SK-N-SH (cell line): ENCODE data around the gene TMEM54. TPM values are rescaled to one million over a fixed set of nuclear protein-coding genes. Genes with fewer than 3 reads are reported as not detected.

ENCODE experiments used
- CTCF ChIA-PET: fragments of 300-600, 350-600 bp; formaldehyde crosslinking; extraction: SDS; loops from one replicate; lab custom pipeline; 2021; lab: Yijun Ruan, JAX
- POLR2A ChIA-PET: fragments of 350-600 bp; sonication (Branson Sonifier 250); formaldehyde crosslinking; extraction: SDS; loops from one replicate; lab custom pipeline; 2020; ENCODE audit warnings: antibody characterized with exemption, inconsistent platforms; lab: Yijun Ruan, JAX
- DNase-seq: peaks from one replicate; pipeline ENCODE4 v3.0.0; 2012
- H2AFZ ChIP-seq: fragments of 200-600 bp; sonication (generic); 2 replicates; pipeline ENCODE4 v1.8.1; 2016; ENCODE audit warnings: antibody characterized with exemption, mild to moderate bottlenecking, low read depth
- H3F3A ChIP-seq: fragments of 200-600 bp; sonication (generic); replicated peaks from 2 replicates; pipeline ENCODE3; 2016; ENCODE audit warnings: antibody characterized with exemption, mild to moderate bottlenecking; ENCODE audit not compliant: insufficient read depth
- H3K27ac ChIP-seq, 2 experiments: fragments of 200-500 bp in 1 of 2; fragments of 200-600 bp in 1 of 2; sonication (Bioruptor generic) in 1 of 2; sonication (generic), shearing (Covaris generic) in 1 of 2; 2 replicates each; pipeline versions ENCODE4 v1.5.1 to v1.6.1; 2014 to 2016; ENCODE audit warnings: low read depth in 2 of 2, inconsistent platforms in 1 of 2, low read length in 1 of 2, mild to moderate bottlenecking in 1 of 2, mixed read lengths in 1 of 2
- H3K27me3 ChIP-seq: fragments of 200-600 bp; sonication (generic), shearing (Covaris generic); 2 replicates; pipeline ENCODE4 v1.6.1; 2016; ENCODE audit warnings: mixed run types; ENCODE audit not compliant: insufficient read depth
- H3K36me3 ChIP-seq, 2 experiments: fragments of 200-500 bp in 1 of 2; fragments of 200-600 bp in 1 of 2; sonication (Bioruptor generic) in 1 of 2; sonication (generic) in 1 of 2; replicated peaks in 1 of 2; 2 replicates each; pipeline versions ENCODE3 to v1.5.1; 2014 to 2016; ENCODE audit warnings: low read length in 1 of 2, mild to moderate bottlenecking in 1 of 2; ENCODE audit not compliant: insufficient read depth in 2 of 2, control insufficient read depth in 1 of 2
- H3K4me1 ChIP-seq, 2 experiments: fragments of 200-500 bp in 1 of 2; fragments of 200-600 bp in 1 of 2; sonication (Bioruptor generic) in 1 of 2; sonication (generic), shearing (Covaris generic) in 1 of 2; 2 replicates each; pipeline versions ENCODE4 v1.5.1 to v1.6.1; 2014 to 2016; ENCODE audit warnings: low read depth in 1 of 2, low read length in 1 of 2, mixed run types in 1 of 2; ENCODE audit not compliant: insufficient read depth in 2 of 2, control insufficient read depth in 1 of 2
- H3K4me2 ChIP-seq: fragments of 200-600 bp; sonication (generic), shearing (Covaris generic); 2 replicates; pipeline ENCODE4 v1.6.1; 2017; ENCODE audit warnings: mixed run types
- H3K4me3 ChIP-seq, 2 experiments: fragments of 200-500 bp in 1 of 2; fragments of 200-600 bp in 1 of 2; sonication (Bioruptor generic) in 1 of 2; sonication (generic), shearing (Covaris generic) in 1 of 2; 2 replicates each; pipeline versions ENCODE4 v1.5.1 to v1.8.1; 2014 to 2016; ENCODE audit warnings: low read depth in 2 of 2, inconsistent platforms in 1 of 2, low read length in 1 of 2, mild to moderate bottlenecking in 1 of 2, mixed read lengths in 1 of 2, moderate library complexity in 1 of 2
- H3K79me2 ChIP-seq: fragments of 200-600 bp; sonication (generic); 2 replicates; pipeline ENCODE4 v1.8.1; 2017; ENCODE audit warnings: mild to moderate bottlenecking; ENCODE audit not compliant: insufficient read depth
- H3K9ac ChIP-seq: fragments of 200-600 bp; sonication (generic); 2 replicates; pipeline ENCODE4 v1.6.1; 2017; ENCODE audit warnings: mixed run types
- H3K9me2 ChIP-seq: fragments of 200-600 bp; sonication (generic); 2 replicates; pipeline ENCODE4 v1.6.1; 2017; ENCODE audit warnings: mixed run types
- H3K9me3 ChIP-seq: fragments of 200-600 bp; sonication (generic); 2 replicates; pipeline ENCODE4 v1.6.1; 2017; ENCODE audit warnings: mixed run types, mild to moderate bottlenecking, moderate library complexity
- H4K20me1 ChIP-seq: fragments of 200-600 bp; sonication (generic); 2 replicates; pipeline ENCODE4 v1.6.1; 2017; ENCODE audit warnings: mild to moderate bottlenecking, mixed run types; ENCODE audit not compliant: insufficient read depth
- EP300 ChIP-seq, 2 experiments: IDR thresholded peaks; 2 replicates each; pipeline versions ENCODE4 v1.4.0 to v1.6.1; 2012; ENCODE audit warnings: borderline replicate concordance in 1 of 2, low read depth in 1 of 2, low read length in 1 of 2
- EZH2phosphoT487 ChIP-seq: fragments of 200-600 bp; sonication (generic); IDR thresholded peaks from 2 replicates; pipeline ENCODE4 v1.6.1; 2017; ENCODE audit warnings: low read depth, mixed run types, mild to moderate bottlenecking, antibody characterized with exemption, moderate library complexity, borderline replicate concordance
- FOSL2 ChIP-seq: IDR thresholded peaks from 2 replicates; pipeline ENCODE4 v1.4.0; 2012; ENCODE audit warnings: low read depth, mild to moderate bottlenecking, moderate library complexity, borderline replicate concordance
- FOXM1 ChIP-seq: IDR thresholded peaks from 2 replicates; pipeline ENCODE4 v1.4.0; 2012; ENCODE audit warnings: low read depth, mild to moderate bottlenecking
- GABPA ChIP-seq: IDR thresholded peaks from 2 replicates; pipeline ENCODE4 v1.4.0; 2012; ENCODE audit warnings: low read depth, mild to moderate bottlenecking
- GATA2 ChIP-seq: sonication (generic); formaldehyde crosslinking; IDR thresholded peaks from 2 replicates; pipeline ENCODE4 v1.5.0; 2020; ENCODE audit warnings: mild to moderate bottlenecking, missing genetic modification reagents
- JUND ChIP-seq: IDR thresholded peaks from 2 replicates; pipeline ENCODE4 v1.4.0; 2012
- NRF1 ChIP-seq: IDR thresholded peaks from 2 replicates; pipeline ENCODE4 v1.6.1; 2012; ENCODE audit warnings: low read depth, mild to moderate bottlenecking, low read length
- REST ChIP-seq: IDR thresholded peaks from 2 replicates; pipeline ENCODE4 v1.6.1; 2012; ENCODE audit warnings: mild to moderate bottlenecking, low read depth, low read length, moderate library complexity
- SIN3A ChIP-seq: IDR thresholded peaks from 2 replicates; pipeline ENCODE4 v1.6.1; 2012; ENCODE audit warnings: low read depth, mild to moderate bottlenecking, low read length, moderate library complexity, borderline replicate concordance
- SMC3 ChIP-seq: IDR thresholded peaks from 2 replicates; pipeline ENCODE4 v1.6.1; 2012; ENCODE audit warnings: low read depth, low read length, improper control_type of control experiment
- TCF12 ChIP-seq: IDR thresholded peaks from 2 replicates; pipeline ENCODE4 v1.4.0; 2012
- TEAD4 ChIP-seq: IDR thresholded peaks from 2 replicates; pipeline ENCODE4 v1.4.0; 2012; ENCODE audit warnings: mild to moderate bottlenecking, borderline replicate concordance; ENCODE audit not compliant: insufficient read depth
- USF1 ChIP-seq: IDR thresholded peaks from 2 replicates; pipeline ENCODE4 v1.4.0; 2012; ENCODE audit warnings: low read depth, borderline replicate concordance
- USF2 ChIP-seq: fragments of 150-350 bp; IDR thresholded peaks from 2 replicates; pipeline ENCODE4 v1.6.1; 2017; ENCODE audit warnings: antibody characterized with exemption, low read length, low read depth, borderline replicate concordance
- ZBTB33 ChIP-seq: IDR thresholded peaks from 2 replicates; pipeline ENCODE4 v1.4.0; 2012; ENCODE audit warnings: low read depth, borderline replicate concordance
- WGBS: methylation state at CpG from one replicate; pipeline ENCODE4 v1.1.6; 2017; ENCODE audit warnings: low lambda C conversion rate; 5-methylcytosine and 5-hydroxymethylcytosine counted together
- polyA plus RNA-seq, 3 experiments: library from polyadenylated mRNA; depleted of rRNA; stranded (reverse); fragments of >200 nt; gene quantifications; 2 replicates each; pipeline ENCODE4 v1.2.3, GENCODE V29; 2012

The TMEM54 gene
- polyA plus RNA-seq, 1 of the 3 experiments (the other 2 are of a cell fraction): 66.6 TPM

- TF ChIP-seq TCF12 (peak; percentile 89), NRF1 (no peak)
These were observed 32.6 kb upstream of the TMEM54 start (continued) for GRCh38 chr1:32933742-32934322.

- H4K20me1 ChIP-seq: peaks cover 6% of the 10 kb centered on the region; the same call in 1 of the 2 replicates
- H3F3A ChIP-seq: peaks cover 23% of the 10 kb centered on the region
- peaks cover 8% of the 10 kb centered on the region in 2 experiments for H3K36me3 ChIP-seq
- no peaks in the 10 kb centered on the region for H3K9me3 ChIP-seq
- no peak overlapping the region for H3K27ac ChIP-seq
- no peak overlapping the region for H3K9ac ChIP-seq
- no peak overlapping the region for H3K4me2 ChIP-seq
- WGBS: 74% methylated on average over 1 of the region's 1 CpG
- no peak overlapping the region for H2AFZ ChIP-seq
- no peaks in the 10 kb centered on the region for H3K27me3 ChIP-seq
- ChIA-PET POLR2A (no interaction called here), CTCF (interaction anchor here (1.0 to 8.9 kb wide), 11 partner anchors 12 to 163 kb away, joined by 3 to 120 read pairs (median 6); partner anchors contain the start of gene AZIN2)
- TF ChIP-seq FOSL2 (no peak), TEAD4 (no peak)
- no peak overlapping the region for H3K4me3 ChIP-seq
- H3K79me2 ChIP-seq: no peaks in the 10 kb centered on the region
- peaks cover 5 to 13% of the 10 kb centered on the region in 2 experiments for H3K4me1 ChIP-seq
- no peak for DNase-seq
- H3K9me2 ChIP-seq: no peaks in the 10 kb centered on the region
These were observed 30.6 kb upstream of the TMEM54 start for GRCh38 chr1:32931760-32932159.

- CTCF ChIA-PET: interaction anchor here (0.9 to 8.9 kb wide), 3 partner anchors 25 to 79 kb away, joined by 3 to 95 read pairs (median 5); no protein-coding TSS in a partner anchor
- no peaks in the 10 kb centered on the region for H3K27me3 ChIP-seq
- WGBS: 68% methylated on average over 2 of the region's 2 CpGs
- no peaks in the 10 kb centered on the region for H3K9me3 ChIP-seq
- H3K27ac ChIP-seq: no peak overlapping the region
- H3K4me2 ChIP-seq: no peak overlapping the region
- no peak overlapping the region for H3K4me3 ChIP-seq
- DNase-seq: no peak
- no peak overlapping the region for H3K9ac ChIP-seq
- peaks cover 17% of the 10 kb centered on the region for H3F3A ChIP-seq
- POLR2A ChIA-PET: no interaction called here
- no peak overlapping the region for H2AFZ ChIP-seq
- peaks cover 6% of the 10 kb centered on the region; the same call in 1 of the 2 replicates for H4K20me1 ChIP-seq
- no peaks in the 10 kb centered on the region for H3K79me2 ChIP-seq
- H3K4me1 ChIP-seq: peaks cover 3 to 9% of the 10 kb centered on the region in 2 experiments
- no peaks in the 10 kb centered on the region for H3K9me2 ChIP-seq
- H3K36me3 ChIP-seq: no peaks in the 10 kb centered on the region
- no peak for TF ChIP-seq SMC3
- no peak for TF ChIP-seq EZH2phosphoT487
- no peak for TF ChIP-seq USF1
- TF ChIP-seq TCF12: no peak
- TF ChIP-seq JUND: no peak
- TF ChIP-seq EP300 (IDR thresholded peaks at IDR 0.05; ENCODE audit: borderline replicate concordance in 1 of 2, low read depth in 1 of 2, low read length in 1 of 2): no peak
- TF ChIP-seq GABPA: no peak
- no peak for TF ChIP-seq GATA2 (CRISPR knock-in tag)
- TF ChIP-seq ZBTB33: no peak
- TF ChIP-seq REST: no peak
- no peak for TF ChIP-seq SIN3A
- no peak for TF ChIP-seq USF2
- TF ChIP-seq FOXM1: no peak
These were observed 28.2 kb upstream of the TMEM54 start for GRCh38 chr1:32929366-32929765.
